RWPE2 (cell line): ENCODE results near the gene GATA5.

Source experiments
- ATAC-seq: fragments of 200-7000 bp; cut with Tn5 transposase; 3 replicates; pipeline ENCODE4 v1.9.1; 2021; ENCODE audit warnings: low read depth
- DNase-seq: peaks from one replicate; pipeline ENCODE4 v3.0.0-alpha.2; 2020; ENCODE audit warnings: low spot score
- H3K27ac ChIP-seq: fragments of 450-650 bp; 2 replicates; pipeline ENCODE4 v1.5.1; 2017; ENCODE audit warnings: mild to moderate bottlenecking; ENCODE audit not compliant: poor library complexity, severe bottlenecking
- H3K27me3 ChIP-seq: fragments of 250-450 bp; sonication (Bioruptor Pico); 2 replicates; pipeline ENCODE4 v1.5.1; 2021; ENCODE audit warnings: mild to moderate bottlenecking, moderate library complexity; ENCODE audit not compliant: insufficient read depth, poor library complexity, severe bottlenecking
- H3K36me3 ChIP-seq: fragments of 250-450 bp; sonication (Bioruptor Pico); 2 replicates; pipeline ENCODE4 v1.5.1; 2020; ENCODE audit warnings: low read depth, mild to moderate bottlenecking, moderate library complexity
- H3K4me1 ChIP-seq: fragments of 250-450 bp; sonication (Bioruptor Pico); 2 replicates; pipeline ENCODE4 v1.5.1; 2021; ENCODE audit warnings: mild to moderate bottlenecking, moderate library complexity; ENCODE audit not compliant: insufficient read depth, poor library complexity, severe bottlenecking
- H3K4me3 ChIP-seq: fragments of 250-450 bp; sonication (Bioruptor Pico); 2 replicates; pipeline ENCODE4 v1.5.1; 2021; ENCODE audit warnings: mild to moderate bottlenecking, moderate library complexity; ENCODE audit not compliant: severe bottlenecking
- H3K9me3 ChIP-seq: fragments of 250-450 bp; sonication (Bioruptor Pico); 2 replicates; pipeline ENCODE4 v1.5.1; 2021; ENCODE audit warnings: mild to moderate bottlenecking, moderate library complexity; ENCODE audit not compliant: severe bottlenecking
- CTCF ChIP-seq: fragments of 450-650 bp; IDR thresholded peaks from one replicate; pipeline ENCODE4 v1.5.1; 2017; ENCODE audit warnings: mild to moderate bottlenecking, moderate library complexity; ENCODE audit not compliant: poor library complexity, severe bottlenecking

The GATA5 gene

DNA sequence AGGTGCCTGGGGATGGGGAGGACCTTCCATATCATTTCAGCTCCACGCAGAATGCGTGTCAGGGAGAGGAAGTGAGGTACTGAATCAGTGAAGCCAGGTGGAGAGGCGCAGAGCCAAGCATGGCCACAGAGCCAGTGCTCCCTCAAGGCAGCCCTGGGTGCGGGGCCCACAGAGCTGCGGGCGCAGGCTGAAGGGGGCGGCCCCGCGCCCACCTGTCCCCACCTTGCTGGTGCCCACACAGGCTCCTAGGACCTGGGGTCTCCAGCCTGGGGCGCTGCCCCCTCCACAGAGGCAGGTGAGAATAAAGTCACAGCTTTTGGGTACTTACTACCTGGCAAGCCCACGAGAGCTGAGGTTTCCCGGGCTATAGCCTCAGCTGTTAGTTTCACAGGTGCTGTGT, 40.0 kb upstream of the GATA5 start:
- Histone ChIP-seq H3K27me3 (peaks cover 68% of the 10 kb centered on the region), H3K4me3 (no peak overlapping the region), H3K27ac (no peak overlapping the region), H3K36me3 (no peaks in the 10 kb centered on the region), H3K9me3 (no peaks in the 10 kb centered on the region), H3K4me1 (no peaks in the 10 kb centered on the region)
- ATAC-seq (no peak), DNase-seq (no peak)
- TF ChIP-seq CTCF = no peak

DNA sequence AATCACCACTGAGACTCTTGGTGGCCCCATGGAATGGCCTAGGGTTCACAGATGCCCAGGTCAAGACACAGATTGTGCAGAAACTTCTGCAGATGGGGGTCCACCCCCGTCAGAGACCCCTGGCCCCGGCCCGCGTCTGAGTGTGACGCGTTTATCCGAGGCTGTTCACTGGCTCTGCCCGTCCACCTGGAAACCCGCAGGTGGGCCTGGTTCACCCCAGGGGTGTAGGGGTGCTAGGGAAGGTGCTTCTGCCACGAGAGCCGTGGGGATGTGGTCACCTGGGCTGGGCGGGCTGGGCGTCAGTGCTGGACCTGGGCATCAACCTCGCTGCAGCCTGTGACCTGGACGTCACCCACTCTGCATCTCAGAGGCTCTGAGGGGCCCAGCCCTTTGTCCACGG, 39.5 kb upstream of the GATA5 start:
- H3K27ac ChIP-seq = no peak overlapping the region
- H3K9me3 ChIP-seq = no peaks in the 10 kb centered on the region
- no peaks in the 10 kb centered on the region for H3K36me3 ChIP-seq
- H3K4me3 ChIP-seq = no peak overlapping the region
- H3K27me3 ChIP-seq = peaks cover 68% of the 10 kb centered on the region
- DNase-seq (no peak), ATAC-seq (no peak)
- no peak for TF ChIP-seq CTCF
- H3K4me1 ChIP-seq = no peaks in the 10 kb centered on the region

DNA sequence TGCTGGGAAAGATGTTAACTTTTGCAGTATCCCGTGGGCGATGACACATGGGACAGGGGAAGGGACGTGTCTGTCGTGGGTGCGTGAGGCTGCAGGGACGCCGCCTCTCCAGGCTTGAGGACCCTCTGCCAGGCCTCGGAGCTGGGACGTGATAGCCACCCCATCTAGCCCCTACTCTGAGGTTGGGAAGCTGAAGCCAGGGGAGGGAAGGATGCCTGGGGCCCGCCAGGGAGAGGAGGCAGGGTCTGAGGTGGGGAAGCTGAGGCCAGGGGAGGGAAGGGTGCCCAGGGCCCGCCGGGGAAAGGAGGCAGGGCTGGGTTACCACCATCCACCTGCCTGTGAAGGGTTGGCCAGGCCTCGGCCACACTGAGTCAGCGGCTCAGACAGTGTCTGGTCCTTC, 38.2 kb upstream of the GATA5 start:
- H3K4me1 ChIP-seq = no peaks in the 10 kb centered on the region
- no peak overlapping the region for H3K4me3 ChIP-seq
- no peak overlapping the region for H3K27ac ChIP-seq
- DNase-seq (no peak), ATAC-seq (no peak)
- TF ChIP-seq CTCF = no peak
- no peaks in the 10 kb centered on the region for H3K36me3 ChIP-seq
- H3K9me3 ChIP-seq = no peaks in the 10 kb centered on the region
- H3K27me3 ChIP-seq = peaks cover 68% of the 10 kb centered on the region

DNA sequence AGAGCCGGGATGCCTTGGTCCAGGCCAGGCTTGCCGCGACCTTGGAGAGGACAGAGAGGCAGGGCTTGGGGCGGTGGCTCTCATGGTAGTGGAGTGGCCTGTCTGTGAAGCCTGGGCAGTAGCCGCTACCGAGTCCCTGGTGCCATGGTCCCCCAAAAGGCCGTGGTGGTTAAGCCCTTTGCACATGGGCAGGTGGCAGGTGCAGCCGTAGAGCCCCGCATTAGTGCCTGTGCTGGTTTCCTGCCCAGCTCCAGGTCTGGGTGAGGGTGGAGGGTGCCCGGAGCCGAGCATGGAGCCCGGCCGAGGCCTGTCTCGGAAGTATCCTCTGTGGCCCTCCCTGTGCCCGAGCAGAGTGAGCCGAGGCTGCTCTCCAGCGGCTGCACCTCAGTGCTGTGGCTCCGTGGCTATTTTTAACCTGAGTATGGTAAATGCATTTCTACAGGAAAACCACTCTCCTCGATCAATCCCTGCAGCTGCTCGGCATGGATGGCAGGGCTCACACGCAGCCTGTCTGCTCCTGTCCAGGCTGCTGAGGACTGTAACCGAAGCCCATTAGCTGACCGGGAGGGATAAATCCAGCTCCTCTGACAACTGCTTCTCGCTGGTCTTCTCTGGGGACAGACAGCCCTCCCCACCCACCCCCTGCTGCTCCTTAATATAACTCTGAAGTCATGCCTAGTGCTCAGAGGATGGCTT, 36.3 kb upstream of the GATA5 start:
- Histone ChIP-seq H3K27me3 (peaks cover 56% of the 10 kb centered on the region), H3K4me3 (no peak overlapping the region), H3K27ac (no peak overlapping the region), H3K9me3 (no peaks in the 10 kb centered on the region), H3K36me3 (no peaks in the 10 kb centered on the region), H3K4me1 (no peaks in the 10 kb centered on the region)
- ATAC-seq (no peak), DNase-seq (no peak)
- TF ChIP-seq CTCF = no peak

DNA sequence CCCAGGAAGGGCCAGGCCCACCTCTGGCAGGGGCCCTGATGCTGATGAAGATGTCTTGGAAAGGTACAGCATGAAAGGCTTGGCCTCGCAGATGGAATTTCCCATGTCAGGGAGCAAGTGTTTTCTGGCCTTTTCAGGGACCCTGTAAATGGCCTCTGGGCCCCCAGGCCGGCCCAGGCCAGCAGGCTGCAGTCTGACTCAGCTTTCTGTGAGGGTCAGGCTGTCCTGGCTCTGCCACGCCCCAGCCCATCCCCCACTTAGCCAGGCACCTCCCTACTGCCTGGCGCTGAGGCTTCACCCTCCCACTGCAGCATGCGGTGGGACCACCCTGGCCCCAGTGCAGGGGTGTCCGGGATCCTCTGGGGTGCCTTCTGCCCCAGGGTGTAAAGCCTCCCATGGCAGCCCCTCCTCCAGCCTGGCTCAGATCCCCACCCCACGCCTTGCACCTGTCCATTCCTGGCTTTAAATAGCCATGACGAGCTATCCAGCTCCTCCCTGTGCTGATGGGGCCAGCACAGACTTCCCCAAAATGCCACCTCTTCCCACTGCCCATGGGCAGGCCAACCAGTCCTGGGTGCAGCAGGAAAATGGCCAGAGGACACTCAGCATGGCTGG, 35.6 kb upstream of the GATA5 start:
- DNase-seq (no peak), ATAC-seq (no peak)
- Histone ChIP-seq H3K27me3 (peaks cover 50% of the 10 kb centered on the region), H3K4me1 (no peaks in the 10 kb centered on the region), H3K4me3 (no peak overlapping the region), H3K36me3 (no peaks in the 10 kb centered on the region), H3K9me3 (no peaks in the 10 kb centered on the region), H3K27ac (no peak overlapping the region)
- no peak for TF ChIP-seq CTCF
